Hepatocyte (in vitro differentiated cells): ENCODE results near the gene STK10. TPM values are rescaled to one million over a fixed set of nuclear protein-coding genes. Genes with fewer than 3 reads are reported as not detected.

Experiments
- DNase-seq: peaks from one replicate; pipeline ENCODE4 v3.0.0-alpha.2; 2016; ENCODE audit warnings: low spot score
- H2AFZ ChIP-seq: fragments of 200-600 bp; sonication (generic); 2 replicates; pipeline ENCODE4 v1.6.0; 2016; ENCODE audit warnings: antibody characterized with exemption, mild to moderate bottlenecking
- H3K27ac ChIP-seq: fragments of 200-600 bp; sonication (generic); 2 replicates; pipeline ENCODE4 v1.5.1; 2016; ENCODE audit warnings: mild to moderate bottlenecking
- H3K27me3 ChIP-seq: fragments of 200-600 bp; sonication (generic); 2 replicates; pipeline ENCODE4 v1.6.1; 2016
- H3K36me3 ChIP-seq: fragments of 200-600 bp; sonication (generic); replicated peaks from 2 replicates; pipeline ENCODE4 v1.5.1; 2016; ENCODE audit warnings: low read depth; ENCODE audit not compliant: insufficient read depth
- H3K4me1 ChIP-seq: fragments of 200-600 bp; sonication (generic); 2 replicates; pipeline ENCODE4 v1.5.1; 2016; ENCODE audit warnings: mild to moderate bottlenecking, moderate library complexity; ENCODE audit not compliant: insufficient read depth
- H3K4me2 ChIP-seq: fragments of 200-600 bp; sonication (generic); 2 replicates; pipeline ENCODE4 v1.6.0; 2016
- H3K4me3 ChIP-seq: fragments of 200-600 bp; sonication (generic); 2 replicates; pipeline ENCODE4 v1.5.1; 2016; ENCODE audit warnings: mild to moderate bottlenecking
- H3K79me2 ChIP-seq: fragments of 200-600 bp; sonication (generic); 2 replicates; pipeline ENCODE4 v1.6.0; 2017; ENCODE audit warnings: mild to moderate bottlenecking
- H3K9me2 ChIP-seq: fragments of 200-600 bp; sonication (generic); replicated peaks from 2 replicates; pipeline ENCODE4 v1.6.0; 2017; ENCODE audit warnings: mild to moderate bottlenecking; ENCODE audit not compliant: insufficient read depth
- H3K9me3 ChIP-seq: fragments of 200-600 bp; sonication (generic); 2 replicates; pipeline ENCODE4 v1.5.1; 2016; ENCODE audit warnings: low read depth, mild to moderate bottlenecking
- H4K20me1 ChIP-seq: fragments of 200-600 bp; sonication (generic); 2 replicates; pipeline ENCODE4 v1.6.0; 2016; ENCODE audit warnings: mild to moderate bottlenecking; ENCODE audit not compliant: insufficient read depth, poor library complexity, severe bottlenecking
- EZH2 ChIP-seq: fragments of 200-600 bp; sonication (generic); IDR thresholded peaks from 2 replicates; pipeline ENCODE4 v1.6.1; 2016; ENCODE audit warnings: antibody characterized with exemption, mild to moderate bottlenecking, borderline replicate concordance
- EZH2phosphoT487 ChIP-seq: fragments of 200-600 bp; sonication (generic); IDR thresholded peaks from one replicate; pipeline ENCODE4 v1.6.1; 2018; ENCODE audit warnings: antibody characterized with exemption, mild to moderate bottlenecking, low read depth, moderate library complexity; ENCODE audit not compliant: unreplicated experiment, severe bottlenecking
- WGBS: methylation state at CpG from one replicate; pipeline ENCODE4 v1.1.6; 2016; ENCODE audit warnings: low lambda C conversion rate; ENCODE audit errors: missing lambda C conversion rate; 5-methylcytosine and 5-hydroxymethylcytosine counted together
- polyA plus RNA-seq: library from polyadenylated mRNA; unstranded; fragments of >200 nt; fragmentation: Nextera tagmentation; extraction: Ambion mirVana; gene quantifications from 2 replicates; pipeline ENCODE4 v1.2.1, GENCODE V29; 2016
- total RNA-seq: library from RNA; depleted of rRNA; stranded (reverse); fragments of >200 nt; gene quantifications from 2 replicates; pipeline ENCODE4 v1.2.3, GENCODE V29; 2014
- TF ChIP-seq, protein P1 (sequence below): fragments of 200-600 bp; sonication (generic); IDR thresholded peaks from 2 replicates; pipeline ENCODE4 v1.5.1; 2016; ENCODE audit warnings: antibody characterized with exemption, mild to moderate bottlenecking; ENCODE audit not compliant: poor library complexity

The STK10 gene
- total and polyA plus RNA-seq, 2 experiments from 2014 or later: 11.3 to 19.3 TPM

GRCh38 chr5:172167895-172168294 lies 20.1 kb downstream of the STK10 start:
- Histone ChIP-seq H3K4me3 (no peak overlapping the region), H3K79me2 (peaks cover 3% of the 10 kb centered on the region), H3K9me2 (no peaks in the 10 kb centered on the region), H3K4me1 (peaks cover 14% of the 10 kb centered on the region), H4K20me1 (no peaks in the 10 kb centered on the region), H3K27ac (no peak overlapping the region), H3K4me2 (no peak overlapping the region), H3K36me3 (no peaks in the 10 kb centered on the region), H3K9me3 (no peaks in the 10 kb centered on the region), H2AFZ (no peak overlapping the region), H3K27me3 (no peaks in the 10 kb centered on the region)
- no peak for DNase-seq
- WGBS: 60% methylated on average over 7 of the region's 7 CpGs
- no peak for TF ChIP-seq EZH2
- no peak for TF ChIP-seq EZH2phosphoT487
- TF ChIP-seq, protein P1, sequence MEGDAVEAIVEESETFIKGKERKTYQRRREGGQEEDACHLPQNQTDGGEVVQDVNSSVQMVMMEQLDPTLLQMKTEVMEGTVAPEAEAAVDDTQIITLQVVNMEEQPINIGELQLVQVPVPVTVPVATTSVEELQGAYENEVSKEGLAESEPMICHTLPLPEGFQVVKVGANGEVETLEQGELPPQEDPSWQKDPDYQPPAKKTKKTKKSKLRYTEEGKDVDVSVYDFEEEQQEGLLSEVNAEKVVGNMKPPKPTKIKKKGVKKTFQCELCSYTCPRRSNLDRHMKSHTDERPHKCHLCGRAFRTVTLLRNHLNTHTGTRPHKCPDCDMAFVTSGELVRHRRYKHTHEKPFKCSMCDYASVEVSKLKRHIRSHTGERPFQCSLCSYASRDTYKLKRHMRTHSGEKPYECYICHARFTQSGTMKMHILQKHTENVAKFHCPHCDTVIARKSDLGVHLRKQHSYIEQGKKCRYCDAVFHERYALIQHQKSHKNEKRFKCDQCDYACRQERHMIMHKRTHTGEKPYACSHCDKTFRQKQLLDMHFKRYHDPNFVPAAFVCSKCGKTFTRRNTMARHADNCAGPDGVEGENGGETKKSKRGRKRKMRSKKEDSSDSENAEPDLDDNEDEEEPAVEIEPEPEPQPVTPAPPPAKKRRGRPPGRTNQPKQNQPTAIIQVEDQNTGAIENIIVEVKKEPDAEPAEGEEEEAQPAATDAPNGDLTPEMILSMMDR: no peak

GRCh38 chr5:172166030-172166826 lies 21.8 kb downstream of the STK10 start:
- Histone ChIP-seq H4K20me1 (no peaks in the 10 kb centered on the region), H3K4me2 (no peak overlapping the region), H3K36me3 (no peaks in the 10 kb centered on the region), H3K9me2 (no peaks in the 10 kb centered on the region), H2AFZ (no peak overlapping the region), H3K27ac (no peak overlapping the region), H3K27me3 (no peaks in the 10 kb centered on the region), H3K9me3 (no peaks in the 10 kb centered on the region), H3K4me3 (no peak overlapping the region), H3K79me2 (peaks cover 3% of the 10 kb centered on the region), H3K4me1 (peaks cover 14% of the 10 kb centered on the region)
- WGBS: 94% methylated on average over 16 of the region's 16 CpGs
- DNase-seq: no peak
- TF ChIP-seq, protein P1: no peak
- TF ChIP-seq EZH2: no peak

DNA sequence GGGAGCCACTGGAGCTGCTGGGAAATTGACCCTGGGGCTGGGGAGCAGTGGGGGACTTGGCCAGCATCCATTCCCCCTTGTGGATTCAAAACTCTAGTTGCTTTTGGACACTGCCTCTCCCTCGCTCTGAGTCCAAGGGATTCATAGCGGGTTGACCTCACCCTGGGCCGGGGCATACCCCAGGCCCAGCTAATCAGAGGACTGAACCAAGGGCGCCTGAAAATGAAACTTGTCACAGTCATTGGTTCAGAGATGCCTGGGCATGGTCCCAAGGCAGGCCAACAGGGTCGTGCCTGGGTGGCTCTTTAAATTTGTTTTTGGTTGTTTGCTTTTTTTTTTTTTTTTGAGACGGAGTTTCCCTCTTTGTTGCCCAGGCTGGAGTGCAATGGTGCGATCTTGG lies 22.6 kb downstream of the STK10 start:
- no peaks in the 10 kb centered on the region for H4K20me1 ChIP-seq
- H3K79me2 ChIP-seq: peaks cover 3% of the 10 kb centered on the region
- DNase-seq: no peak
- no peaks in the 10 kb centered on the region for H3K9me2 ChIP-seq
- TF ChIP-seq, protein P1: no peak
- TF ChIP-seq EZH2phosphoT487 (no peak), EZH2 (no peak)
- 92% methylated on average over 7 of the region's 7 CpGs for WGBS
- peaks cover 14% of the 10 kb centered on the region for H3K4me1 ChIP-seq
- no peaks in the 10 kb centered on the region for H3K27me3 ChIP-seq
- H3K4me3 ChIP-seq: no peak overlapping the region
- H3K9me3 ChIP-seq: no peaks in the 10 kb centered on the region
- H2AFZ ChIP-seq: no peak overlapping the region
- no peak overlapping the region for H3K4me2 ChIP-seq
- H3K27ac ChIP-seq: no peak overlapping the region
- H3K36me3 ChIP-seq: no peaks in the 10 kb centered on the region
